Liver (tissue), 9 donors: ENCODE measurements around the gene DNAJC27. TPM values are rescaled to one million over a fixed set of nuclear protein-coding genes. Genes with fewer than 3 reads are reported as not detected.

Experiments
- DNase-seq: peaks from one replicate; pipeline ENCODE4 v3.0.0-alpha.2; 2017; ENCODE audit warnings: low spot score
- H3K27ac ChIP-seq, 2 donors: one replicate each; pipeline ENCODE4 v1.7.0; 2013; ENCODE audit warnings: inconsistent platforms in 2 of 2, low read length in 2 of 2, control low read depth in 1 of 2, low read depth in 1 of 2, mild to moderate bottlenecking in 1 of 2
- H3K27me3 ChIP-seq, 4 donors: one replicate each; pipeline versions ENCODE4 v1.6.1 to v1.7.0; 2013; ENCODE audit warnings: low read length in 3 of 4, inconsistent platforms in 1 of 4, mild to moderate bottlenecking in 1 of 4, moderate library complexity in 1 of 4; ENCODE audit not compliant: control insufficient read depth in 4 of 4, insufficient read depth in 4 of 4
- H3K36me3 ChIP-seq, 4 donors: one replicate each; pipeline versions ENCODE4 v1.6.1 to v1.7.0; 2013; ENCODE audit warnings: low read length in 3 of 4, mild to moderate bottlenecking in 3 of 4, low read depth in 1 of 4, moderate library complexity in 1 of 4; ENCODE audit not compliant: control insufficient read depth in 4 of 4, insufficient read depth in 3 of 4
- H3K4me1 ChIP-seq, 4 donors: one replicate each; pipeline versions ENCODE4 v1.6.1 to v1.7.0; 2013; ENCODE audit warnings: low read length in 3 of 4, mild to moderate bottlenecking in 3 of 4, moderate library complexity in 1 of 4; ENCODE audit not compliant: control insufficient read depth in 4 of 4, insufficient read depth in 4 of 4
- H3K4me3 ChIP-seq, 3 donors: one replicate each; pipeline versions ENCODE4 v1.6.1 to v1.7.0; 2013; ENCODE audit warnings: low read length in 3 of 3, control low read depth in 1 of 3, low read depth in 1 of 3, mild to moderate bottlenecking in 1 of 3
- H3K9ac ChIP-seq, 2 donors: one replicate each; pipeline ENCODE4 v1.7.0; 2013; ENCODE audit warnings: low read length in 2 of 2, mild to moderate bottlenecking in 2 of 2, moderate library complexity in 2 of 2, control low read depth in 1 of 2, low read depth in 1 of 2
- H3K9me3 ChIP-seq, 4 donors: one replicate each; pipeline versions ENCODE4 v1.6.1 to v1.7.0; 2013; ENCODE audit warnings: low read length in 3 of 4; ENCODE audit not compliant: control insufficient read depth in 4 of 4
- CTCF ChIP-seq: fragments of 150-350 bp; IDR thresholded peaks from 2 replicates; pipeline ENCODE4 v1.5.1; 2017; ENCODE audit warnings: improper control_type of control experiment, low read depth, low read length; ENCODE audit not compliant: missing input control
- EGR1 ChIP-seq, 2 donors: IDR thresholded peaks; 2 replicates each; pipeline ENCODE4 v1.6.1; 2016 to 2018; ENCODE audit warnings: antibody characterized with exemption in 2 of 2, low read depth in 2 of 2
- FOXA1 ChIP-seq: IDR thresholded peaks from 2 replicates; pipeline ENCODE4 v1.6.1; 2016; ENCODE audit warnings: antibody characterized with exemption
- FOXA2 ChIP-seq: IDR thresholded peaks from 2 replicates; pipeline ENCODE4 v1.6.1; 2016; ENCODE audit warnings: antibody characterized with exemption
- HNF4A ChIP-seq, 2 donors: conservative IDR thresholded peaks; 2 replicates each; pipeline ENCODE4 v1.6.1; 2016; ENCODE audit warnings: antibody characterized with exemption in 2 of 2, mild to moderate bottlenecking in 2 of 2
- HNF4G ChIP-seq: IDR thresholded peaks from 2 replicates; pipeline ENCODE4 v1.6.1; 2016; ENCODE audit warnings: antibody characterized with exemption
- JUND ChIP-seq, 2 donors: IDR thresholded peaks; 2 replicates each; pipeline ENCODE4 v1.6.1; 2016; ENCODE audit warnings: antibody characterized with exemption in 2 of 2
- RAD21 ChIP-seq, 2 donors: IDR thresholded peaks; 2 replicates each; pipeline ENCODE4 v1.6.1; 2016; ENCODE audit warnings: antibody characterized with exemption in 2 of 2, mild to moderate bottlenecking in 2 of 2
- RXRA ChIP-seq, 2 donors: IDR thresholded peaks; 2 replicates each; pipeline ENCODE4 v1.6.1; 2017 to 2018; ENCODE audit warnings: antibody characterized with exemption in 2 of 2, mild to moderate bottlenecking in 1 of 2
- YY1 ChIP-seq: IDR thresholded peaks from 2 replicates; pipeline ENCODE4 v1.6.1; 2016; ENCODE audit warnings: antibody characterized with exemption, mild to moderate bottlenecking
- ZBTB33 ChIP-seq: IDR thresholded peaks from 2 replicates; pipeline ENCODE4 v1.6.1; 2016; ENCODE audit warnings: antibody characterized with exemption
- WGBS: extraction: QIAGEN DNeasy Blood & Tissue Kit; methylation state at CpG from one replicate; pipeline ENCODE4 v1.1.7; 2013; 5-methylcytosine and 5-hydroxymethylcytosine counted together
- polyA plus RNA-seq, 2 donors: library from polyadenylated mRNA; stranded (reverse) in 1 of 2; unstranded in 1 of 2; fragments of 200-250 nt in 1 of 2; fragments of >200 nt in 1 of 2; fragmentation: Nextera tagmentation in 1 of 2; extraction: Ambion mirVana in 1 of 2; gene quantifications; one replicate each; pipeline versions ENCODE4 v1.2.1 to v1.2.3, GENCODE V29; 2013 to 2015
- total RNA-seq, 2 donors: library from RNA; depleted of rRNA; stranded (reverse); fragments of >200 nt; gene quantifications; one replicate each; pipeline ENCODE4 v1.2.3, GENCODE V29; 2014
- donor health status: healthy.
- donor health status: healthy.
- donor health status: healthy.
- donor health status: healthy.
- donor health status: healthy.

The DNAJC27 gene
- total and polyA plus RNA-seq, 4 donors, result 0.95 to 5.1 (median 3.1) TPM

- no peak for TF ChIP-seq CTCF
Observed at GRCh38 chr2:24993406-24994145, 21.8 kb upstream of the DNAJC27 start (continued).

GRCh38 chr2:24986372-24986771 lies 14.6 kb upstream of the DNAJC27 start:
- Histone ChIP-seq H3K36me3 (no peaks in the 10 kb centered on the region), H3K27me3 (no peaks in the 10 kb centered on the region), H3K9me3 (no peaks in the 10 kb centered on the region), H3K27ac (no peak overlapping the region), H3K9ac (no peak overlapping the region), H3K4me3 (no peak overlapping the region), H3K4me1 (no peaks in the 10 kb centered on the region)
- TF ChIP-seq EGR1 (IDR thresholded peaks at IDR 0.05; ENCODE audit: low read depth in 2 of 2), result no peak
- no peak for TF ChIP-seq FOXA2
- no peak for TF ChIP-seq FOXA1
- TF ChIP-seq CTCF, result no peak
- no peak for DNase-seq
- 30% methylated on average over 3 of the region's 3 CpGs for WGBS

GRCh38 chr2:24985511-24985910 lies 13.8 kb upstream of the DNAJC27 start:
- no peaks in the 10 kb centered on the region for H3K9me3 ChIP-seq
- H3K4me1 ChIP-seq, result no peaks in the 10 kb centered on the region
- no peak for DNase-seq
- TF ChIP-seq HNF4A (conservative IDR thresholded peaks at IDR 0.05) (no peak), JUND (IDR thresholded peaks at IDR 0.05) (no peak), RAD21 (IDR thresholded peaks at IDR 0.05) (no peak), ZBTB33 (no peak), RXRA (IDR thresholded peaks at IDR 0.05) (no peak), HNF4G (no peak), YY1 (no peak)
- H3K27ac ChIP-seq, result no peak overlapping the region
- H3K27me3 ChIP-seq, result no peaks in the 10 kb centered on the region
- H3K4me3 ChIP-seq, result no peak overlapping the region
- H3K9ac ChIP-seq, result no peak overlapping the region
- WGBS, result 93% methylated on average over 8 of the region's 8 CpGs
- H3K36me3 ChIP-seq, result no peaks in the 10 kb centered on the region
